Fibroblast of pulmonary artery (primary cell): ENCODE data around the gene OGDH.

Source experiments
- DNase-seq: peaks from one replicate; pipeline ENCODE4 v3.0.0-alpha.2; 2010; ENCODE audit warnings: low read depth
- H3K4me3 ChIP-seq: replicated peaks from 2 replicates; pipeline ENCODE4 v1.5.1; 2011; ENCODE audit warnings: low read depth, mild to moderate bottlenecking, control low read depth, low read length, moderate library complexity
- CTCF ChIP-seq: IDR thresholded peaks from 2 replicates; pipeline ENCODE4 v1.5.1; 2011; ENCODE audit warnings: mild to moderate bottlenecking, control low read depth, low read length, inconsistent platforms; ENCODE audit errors: missing control alignments

OGDH gene

DNA sequence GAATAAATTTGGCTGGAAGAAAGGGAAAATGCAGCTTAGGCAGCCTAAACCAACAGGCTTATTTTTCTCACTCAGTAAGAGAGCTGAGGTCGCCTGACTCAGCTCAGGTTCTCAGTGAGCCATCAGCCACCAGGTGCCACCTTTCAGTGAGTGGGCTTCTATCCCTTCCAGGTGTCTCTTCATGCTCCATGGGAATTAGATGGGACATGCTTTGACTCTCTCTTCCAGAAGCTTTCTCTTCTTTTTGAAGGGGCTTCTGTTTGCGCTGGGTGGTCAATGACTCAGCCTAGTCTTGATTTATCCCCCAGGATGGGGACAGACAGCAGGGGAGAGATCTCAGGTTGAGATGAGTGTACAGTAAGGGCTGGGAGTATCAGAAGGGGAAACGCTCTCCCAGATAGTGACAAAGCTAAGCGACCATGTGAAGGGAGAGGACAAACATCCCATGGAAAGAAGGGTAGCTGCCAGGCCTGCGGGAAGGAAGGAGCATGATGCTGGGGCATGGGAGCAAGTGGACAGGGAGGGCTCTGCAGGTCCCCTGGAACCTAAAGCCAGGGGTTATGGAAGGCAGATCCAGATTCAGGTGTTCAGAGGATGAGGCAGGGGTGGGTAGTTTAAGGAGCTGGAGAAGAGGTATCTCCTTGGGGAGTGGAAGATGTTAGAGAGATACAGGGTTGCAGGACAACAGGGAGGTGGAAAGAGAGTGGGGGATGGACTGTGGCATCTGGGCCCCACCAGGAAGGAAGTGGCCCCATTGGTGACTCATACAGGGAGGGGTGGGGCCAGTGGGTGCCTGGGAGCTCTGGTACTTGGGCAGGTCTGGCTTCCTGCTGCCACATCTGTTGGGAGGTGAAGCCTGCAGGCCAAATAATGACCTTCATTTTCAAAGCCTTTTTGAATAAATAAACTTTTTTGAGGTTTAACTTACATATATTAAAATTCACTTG is 32.5 kb downstream of the OGDH start:
- peak; percentile 79 for DNase-seq
- no peak overlapping the region for H3K4me3 ChIP-seq
- TF ChIP-seq CTCF = peak; percentile 0

- no peak for TF ChIP-seq CTCF
- peak; percentile 94 for DNase-seq
- no peak overlapping the region for H3K4me3 ChIP-seq
These were observed 33.4 kb downstream of the OGDH start for GRCh38 chr7:44639671-44640321.

DNA sequence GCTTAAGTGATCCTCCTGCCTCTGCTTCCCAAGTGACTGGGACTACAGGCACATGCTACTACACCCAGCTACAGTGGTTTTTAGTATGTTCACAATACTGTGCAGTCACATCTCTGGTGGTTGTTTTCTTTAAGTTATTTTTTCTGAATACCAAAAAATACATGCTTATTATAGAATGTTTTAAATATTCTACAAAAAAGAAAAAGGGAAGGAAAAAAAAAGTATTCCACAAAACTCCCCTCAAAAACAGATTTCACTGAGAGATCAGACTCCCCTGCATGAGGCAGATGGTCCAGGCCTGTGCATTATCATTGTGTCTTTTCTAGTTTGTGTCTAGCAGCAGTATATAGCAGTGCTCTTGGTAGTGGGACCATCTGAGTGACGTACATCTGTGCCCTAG is 36.8 kb downstream of the OGDH start:
- no peak for TF ChIP-seq CTCF
- DNase-seq = no peak
- no peak overlapping the region for H3K4me3 ChIP-seq

DNA sequence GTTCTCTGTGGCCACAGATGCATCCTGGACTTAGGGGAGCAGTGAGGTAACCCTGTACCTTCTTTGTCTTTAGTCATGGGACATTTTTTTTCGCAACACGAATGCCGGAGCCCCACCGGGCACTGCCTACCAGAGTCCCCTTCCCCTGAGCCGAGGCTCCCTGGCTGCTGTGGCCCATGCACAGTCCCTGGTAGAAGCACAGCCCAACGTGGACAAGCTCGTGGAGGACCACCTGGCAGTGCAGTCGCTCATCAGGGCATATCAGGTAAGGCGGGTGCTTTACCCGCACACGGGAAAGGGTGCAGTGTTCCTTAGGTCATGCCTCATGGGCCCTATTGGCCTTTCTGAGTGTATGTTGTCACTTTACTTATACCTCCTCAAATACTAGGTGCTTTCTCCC is 38.8 kb downstream of the OGDH start:
- no peak for TF ChIP-seq CTCF
- DNase-seq = no peak
- no peak overlapping the region for H3K4me3 ChIP-seq

GRCh38 chr7:44645696-44646095 is 39.3 kb downstream of the OGDH start:
- TF ChIP-seq CTCF = no peak

GRCh38 chr7:44646176-44646920 is 39.9 kb downstream of the OGDH start:
- no peak for TF ChIP-seq CTCF
- no peak for DNase-seq
- H3K4me3 ChIP-seq = no peak overlapping the region

More at GRCh38 chr7:44645696-44646095, 39.3 kb downstream of the OGDH start:
- H3K4me3 ChIP-seq = no peak overlapping the region
- no peak for DNase-seq
